Smooth muscle cell (in vitro differentiated cells): ENCODE measurements around the gene ASB2. TPM values are rescaled to one million over a fixed set of nuclear protein-coding genes. Genes with fewer than 3 reads are reported as not detected.
A peak's percentile ranks its signal among the peaks of the same experiment; 100 is the strongest.

Source experiments
- DNase-seq: peaks from one replicate; lab custom pipeline; 2025; ENCODE audit not compliant: unreplicated experiment; lab: John Stamatoyannopoulos, UW
- H2AFZ ChIP-seq: fragments of 200-600 bp; sonication (generic); 2 replicates; pipeline ENCODE4 v1.6.0; 2016; ENCODE audit warnings: antibody characterized with exemption, low read depth, mild to moderate bottlenecking
- H3F3A ChIP-seq: fragments of 200-600 bp; sonication (generic); 2 replicates; pipeline ENCODE4 v1.6.0; 2017; ENCODE audit warnings: antibody characterized with exemption, low read depth
- H3K27ac ChIP-seq: fragments of 200-600 bp; sonication (generic); 2 replicates; pipeline ENCODE4 v1.5.1; 2016; ENCODE audit warnings: low read depth, mild to moderate bottlenecking
- H3K27me3 ChIP-seq: fragments of 200-600 bp; sonication (generic); 2 replicates; pipeline ENCODE4 v1.6.1; 2016; ENCODE audit warnings: low read depth, mild to moderate bottlenecking
- H3K36me3 ChIP-seq: fragments of 200-600 bp; sonication (generic); 2 replicates; pipeline ENCODE4 v1.5.1; 2016; ENCODE audit warnings: low read depth
- H3K4me1 ChIP-seq: fragments of 200-600 bp; sonication (generic); 2 replicates; pipeline ENCODE4 v1.5.1; 2016; ENCODE audit warnings: low read depth
- H3K4me2 ChIP-seq: fragments of 200-600 bp; sonication (generic); 2 replicates; pipeline ENCODE4 v1.6.0; 2016; ENCODE audit warnings: mild to moderate bottlenecking
- H3K4me3 ChIP-seq: fragments of 200-600 bp; sonication (generic); 2 replicates; pipeline ENCODE4 v1.5.1; 2016; ENCODE audit warnings: mild to moderate bottlenecking
- H3K79me2 ChIP-seq: fragments of 200-600 bp; sonication (generic); 2 replicates; pipeline ENCODE4 v1.6.0; 2016; ENCODE audit warnings: low read depth, mild to moderate bottlenecking
- H3K9ac ChIP-seq: fragments of 200-600 bp; sonication (generic); 2 replicates; pipeline ENCODE4 v1.6.0; 2016; ENCODE audit warnings: low read depth
- H3K9me3 ChIP-seq: fragments of 200-600 bp; sonication (generic); replicated peaks from 2 replicates; pipeline ENCODE4 v1.5.1; 2016; ENCODE audit warnings: low read depth
- H4K20me1 ChIP-seq: fragments of 200-600 bp; sonication (generic); 2 replicates; pipeline ENCODE4 v1.6.0; 2016; ENCODE audit warnings: low read depth
- WGBS: methylation state at CpG from one replicate; pipeline ENCODE4 v1.1.7; 2016; ENCODE audit warnings: low lambda C conversion rate; 5-methylcytosine and 5-hydroxymethylcytosine counted together
- polyA plus RNA-seq: library from polyadenylated mRNA; unstranded; fragments of >200 nt; fragmentation: Nextera tagmentation; extraction: Ambion mirVana; gene quantifications from 2 replicates; pipeline ENCODE4 v1.2.1, GENCODE V29; 2016
- total RNA-seq: library from RNA; depleted of rRNA; stranded (reverse); fragments of >200 nt; gene quantifications from 2 replicates; pipeline ENCODE4 v1.2.3, GENCODE V29; 2014
- TF ChIP-seq, protein P1 (sequence below): fragments of 200-600 bp; sonication (generic); IDR thresholded peaks from 2 replicates; pipeline ENCODE4 v1.5.1; 2017; ENCODE audit warnings: borderline replicate concordance, mild to moderate bottlenecking, antibody characterized with exemption; ENCODE audit not compliant: insufficient read depth, poor library complexity, severe bottlenecking

ASB2 gene
- total and polyA plus RNA-seq, 2 experiments from 2014 or later = 0.99 TPM; not detected in 1

DNA sequence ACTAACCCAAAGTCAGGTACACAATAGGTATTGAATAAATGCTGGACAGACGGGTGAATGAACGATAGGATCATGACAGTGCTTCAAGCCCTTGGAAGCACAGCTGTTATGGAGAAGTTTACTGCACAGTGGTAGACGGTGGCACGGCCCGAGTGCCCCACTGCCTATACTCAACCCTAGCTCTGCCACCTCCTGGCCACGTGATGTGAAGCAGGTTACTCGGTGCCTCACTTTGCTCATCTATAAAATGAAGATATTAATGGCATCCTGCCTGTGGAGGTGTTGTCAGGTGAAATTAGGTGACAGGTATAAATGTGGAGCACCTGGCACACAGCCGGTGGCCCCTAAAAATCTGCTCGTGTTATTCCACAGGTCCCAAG is 5.8 kb downstream of the ASB2 start:
- 72% methylated on average over 9 of the region's 9 CpGs for WGBS

GRCh38 chr14:93969082-93969828 is 7.1 kb downstream of the ASB2 start:
- Histone ChIP-seq H3F3A (peaks cover 3% of the 10 kb centered on the region), H3K4me3 (no peak overlapping the region), H3K9ac (no peak overlapping the region), H3K27me3 (no peaks in the 10 kb centered on the region), H3K79me2 (no peaks in the 10 kb centered on the region), H4K20me1 (no peaks in the 10 kb centered on the region), H3K9me3 (no peaks in the 10 kb centered on the region), H3K36me3 (no peaks in the 10 kb centered on the region), H3K4me2 (no peak overlapping the region), H3K4me1 (peaks cover 7% of the 10 kb centered on the region), H2AFZ (no peak overlapping the region), H3K27ac (no peak overlapping the region)
- 91% methylated on average over 12 of the region's 12 CpGs for WGBS
- TF ChIP-seq, protein P1, sequence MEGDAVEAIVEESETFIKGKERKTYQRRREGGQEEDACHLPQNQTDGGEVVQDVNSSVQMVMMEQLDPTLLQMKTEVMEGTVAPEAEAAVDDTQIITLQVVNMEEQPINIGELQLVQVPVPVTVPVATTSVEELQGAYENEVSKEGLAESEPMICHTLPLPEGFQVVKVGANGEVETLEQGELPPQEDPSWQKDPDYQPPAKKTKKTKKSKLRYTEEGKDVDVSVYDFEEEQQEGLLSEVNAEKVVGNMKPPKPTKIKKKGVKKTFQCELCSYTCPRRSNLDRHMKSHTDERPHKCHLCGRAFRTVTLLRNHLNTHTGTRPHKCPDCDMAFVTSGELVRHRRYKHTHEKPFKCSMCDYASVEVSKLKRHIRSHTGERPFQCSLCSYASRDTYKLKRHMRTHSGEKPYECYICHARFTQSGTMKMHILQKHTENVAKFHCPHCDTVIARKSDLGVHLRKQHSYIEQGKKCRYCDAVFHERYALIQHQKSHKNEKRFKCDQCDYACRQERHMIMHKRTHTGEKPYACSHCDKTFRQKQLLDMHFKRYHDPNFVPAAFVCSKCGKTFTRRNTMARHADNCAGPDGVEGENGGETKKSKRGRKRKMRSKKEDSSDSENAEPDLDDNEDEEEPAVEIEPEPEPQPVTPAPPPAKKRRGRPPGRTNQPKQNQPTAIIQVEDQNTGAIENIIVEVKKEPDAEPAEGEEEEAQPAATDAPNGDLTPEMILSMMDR = no peak
- DNase-seq = no peak

More for the DNA sequence above, 5.8 kb downstream of the ASB2 start:
- Histone ChIP-seq H4K20me1 (no peaks in the 10 kb centered on the region), H3K4me2 (no peak overlapping the region), H3K27ac (no peak overlapping the region), H3K9ac (no peak overlapping the region), H3K79me2 (no peaks in the 10 kb centered on the region), H3K4me1 (peaks cover 7% of the 10 kb centered on the region), H2AFZ (no peak overlapping the region), H3K9me3 (no peaks in the 10 kb centered on the region), H3K27me3 (no peaks in the 10 kb centered on the region), H3K4me3 (no peak overlapping the region), H3F3A (no peaks in the 10 kb centered on the region), H3K36me3 (no peaks in the 10 kb centered on the region)
- TF ChIP-seq, protein P1 = peak; percentile 15
- DNase-seq = no peak

GRCh38 chr14:93967637-93968250 is 8.6 kb downstream of the ASB2 start:
- 77% methylated on average over 10 of the region's 10 CpGs for WGBS
- H3K36me3 ChIP-seq = no peaks in the 10 kb centered on the region
- no peaks in the 10 kb centered on the region for H3K79me2 ChIP-seq
- no peak overlapping the region for H3K4me3 ChIP-seq
- H3K27me3 ChIP-seq = no peaks in the 10 kb centered on the region
- no peak overlapping the region for H3K27ac ChIP-seq
- H4K20me1 ChIP-seq = no peaks in the 10 kb centered on the region
- peaks cover 3% of the 10 kb centered on the region for H3F3A ChIP-seq
- no peak overlapping the region for H3K9ac ChIP-seq
- no peak overlapping the region for H3K4me2 ChIP-seq
- no peak overlapping the region for H2AFZ ChIP-seq
- TF ChIP-seq, protein P1 = no peak
- H3K4me1 ChIP-seq = no peaks in the 10 kb centered on the region
- H3K9me3 ChIP-seq = no peaks in the 10 kb centered on the region
- no peak for DNase-seq
